Measurements from ENCODE around the gene FGD4.

Gene FGD4

GRCh38 chr12:32460638-32461037 lies 61.3 kb downstream of the FGD4 start:
- no peak for ATAC-seq
- TF ChIP-seq ARNTL (CRISPR knock-in tag; IDR thresholded peaks at IDR 0.05; ENCODE audit: borderline replicate concordance, low read depth) (no peak), SNAI2 (CRISPR knock-in tag; IDR thresholded peaks at IDR 0.05) (no peak), ZNF565 (CRISPR knock-in tag; conservative IDR thresholded peaks at IDR 0.05; ENCODE audit: low read depth) (no peak), CSRNP3 (CRISPR knock-in tag; IDR thresholded peaks at IDR 0.05) (no peak), BACH2 (CRISPR knock-in tag; IDR thresholded peaks at IDR 0.05; ENCODE audit: borderline replicate concordance) (no peak), ZFP3 (CRISPR knock-in tag; IDR thresholded peaks at IDR 0.05) (no peak), TOX (CRISPR knock-in tag; IDR thresholded peaks at IDR 0.05; ENCODE audit: borderline replicate concordance) (no peak)

GRCh38 chr12:32462908-32463307 lies 63.5 kb downstream of the FGD4 start:
- no peak for ATAC-seq
- TF ChIP-seq ARNTL (CRISPR knock-in tag; IDR thresholded peaks at IDR 0.05; ENCODE audit: borderline replicate concordance, low read depth), result no peak
- TF ChIP-seq PPARA (CRISPR knock-in tag; IDR thresholded peaks at IDR 0.05; ENCODE audit: borderline replicate concordance), result no peak
- TF ChIP-seq SNAI2 (CRISPR knock-in tag; IDR thresholded peaks at IDR 0.05), result no peak
- TF ChIP-seq ZC3H10 (CRISPR knock-in tag; IDR thresholded peaks at IDR 0.05), result no peak
- TF ChIP-seq CSRNP3 (CRISPR knock-in tag; IDR thresholded peaks at IDR 0.05), result no peak
- no peak for TF ChIP-seq PATZ1 (CRISPR knock-in tag; IDR thresholded peaks at IDR 0.05; ENCODE audit: borderline replicate concordance)
- TF ChIP-seq TOX (CRISPR knock-in tag; IDR thresholded peaks at IDR 0.05; ENCODE audit: borderline replicate concordance), result no peak
- no peak for TF ChIP-seq ESRRG (CRISPR knock-in tag; IDR thresholded peaks at IDR 0.05)
- TF ChIP-seq CREB5 (CRISPR knock-in tag; IDR thresholded peaks at IDR 0.05; ENCODE audit: low read depth), result no peak
- no peak for TF ChIP-seq RARB (CRISPR knock-in tag; IDR thresholded peaks at IDR 0.05)

GRCh38 chr12:32466187-32466586 lies 66.8 kb downstream of the FGD4 start:
- ATAC-seq, result no peak
- TF ChIP-seq PPARA (CRISPR knock-in tag; IDR thresholded peaks at IDR 0.05; ENCODE audit: borderline replicate concordance) (no peak), ARNTL (CRISPR knock-in tag; IDR thresholded peaks at IDR 0.05; ENCODE audit: borderline replicate concordance, low read depth) (no peak), CSDC2 (CRISPR knock-in tag; IDR thresholded peaks at IDR 0.05) (no peak), ZNF8 (CRISPR knock-in tag; IDR thresholded peaks at IDR 0.05) (no peak), CSRNP3 (CRISPR knock-in tag; IDR thresholded peaks at IDR 0.05) (no peak), SNAI2 (CRISPR knock-in tag; IDR thresholded peaks at IDR 0.05) (no peak)

- ATAC-seq, result no peak
- TF ChIP-seq ARNTL (CRISPR knock-in tag; IDR thresholded peaks at IDR 0.05; ENCODE audit: borderline replicate concordance, low read depth) (no peak), ISL1 (CRISPR knock-in tag; IDR thresholded peaks at IDR 0.05) (no peak), ZNF565 (CRISPR knock-in tag; conservative IDR thresholded peaks at IDR 0.05; ENCODE audit: low read depth) (no peak), CREB5 (CRISPR knock-in tag; IDR thresholded peaks at IDR 0.05; ENCODE audit: low read depth) (no peak), BACH2 (CRISPR knock-in tag; IDR thresholded peaks at IDR 0.05; ENCODE audit: borderline replicate concordance) (no peak), ZNF8 (CRISPR knock-in tag; IDR thresholded peaks at IDR 0.05) (no peak), TOX (CRISPR knock-in tag; IDR thresholded peaks at IDR 0.05; ENCODE audit: borderline replicate concordance) (no peak), RARB (CRISPR knock-in tag; IDR thresholded peaks at IDR 0.05) (no peak), CSRNP3 (CRISPR knock-in tag; IDR thresholded peaks at IDR 0.05) (no peak), ZNF70 (CRISPR knock-in tag; IDR thresholded peaks at IDR 0.05) (no peak), ZC3H10 (CRISPR knock-in tag; IDR thresholded peaks at IDR 0.05) (no peak), ESRRG (CRISPR knock-in tag; IDR thresholded peaks at IDR 0.05) (no peak), SNAI2 (CRISPR knock-in tag; IDR thresholded peaks at IDR 0.05) (no peak), TCF4 (CRISPR knock-in tag; IDR thresholded peaks at IDR 0.05; ENCODE audit: borderline replicate concordance) (no peak), GLIS3 (CRISPR knock-in tag; IDR thresholded peaks at IDR 0.05) (no peak)
Observed at GRCh38 chr12:32466986-32467711, 67.8 kb downstream of the FGD4 start.

Data from SK-N-SH treated with all-trans-retinoic acid at 6 μM for 48 hours (cell line).